UCSD-AML1 (cell line): ENCODE results near the gene SH3GLB1.
A peak's percentile ranks its signal among the peaks of the same experiment; 100 is the strongest.

ENCODE experiments used
- DNase-seq: peaks from one replicate; lab custom pipeline; 2025; ENCODE audit not compliant: unreplicated experiment; lab: John Stamatoyannopoulos, UW

The SH3GLB1 gene

GRCh38 chr1:86773341-86774288 lies 69.2 kb downstream of the SH3GLB1 start:
- DNase-seq, result no peak

GRCh38 chr1:86774305-86775295 lies 70.2 kb downstream of the SH3GLB1 start:
- DNase-seq, result peak; percentile 77

- no peak for DNase-seq
Measured at GRCh38 chr1:86775395-86775794, 71.0 kb downstream of the SH3GLB1 start.

- DNase-seq, result no peak
Measured at GRCh38 chr1:86776108-86776507, 71.7 kb downstream of the SH3GLB1 start.

GRCh38 chr1:86778569-86779239 lies 74.3 kb downstream of the SH3GLB1 start:
- DNase-seq, result no peak

GRCh38 chr1:86779308-86780191 lies 75.2 kb downstream of the SH3GLB1 start:
- no peak for DNase-seq

GRCh38 chr1:86782482-86782881 lies 78.1 kb downstream of the SH3GLB1 start:
- no peak for DNase-seq

GRCh38 chr1:86787621-86788020 lies 83.2 kb downstream of the SH3GLB1 start:
- no peak for DNase-seq

- DNase-seq, result peak; percentile 42
Measured at GRCh38 chr1:86788300-86789206, 84.2 kb downstream of the SH3GLB1 start.

GRCh38 chr1:86795316-86795715 lies 90.9 kb downstream of the SH3GLB1 start:
- no peak for DNase-seq
